Cardiac muscle cell (in vitro differentiated cells and primary cell): ENCODE results near the gene TTC39A. TPM values are rescaled to one million over a fixed set of nuclear protein-coding genes. Genes with fewer than 3 reads are reported as not detected.
A peak's percentile ranks its signal among the peaks of the same experiment; 100 is the strongest.

Source experiments
- DNase-seq, 2 donors: peaks; one replicate each; pipeline versions ENCODE4 v3.0.0 to v3.0.0-alpha.2; 2010 to 2017; ENCODE audit warnings: low read depth in 1 of 2, low spot score in 1 of 2
- H3K27ac ChIP-seq: fragments of 200-600 bp; sonication (generic); 2 replicates; pipeline ENCODE4 v1.5.1; 2016
- H3K27me3 ChIP-seq: fragments of 200-600 bp; sonication (generic); 2 replicates; pipeline ENCODE4 v1.6.0; 2016; ENCODE audit warnings: control low read depth
- H3K36me3 ChIP-seq: fragments of 200-600 bp; sonication (generic); 2 replicates; pipeline ENCODE4 v1.5.1; 2016; ENCODE audit warnings: control low read depth
- H3K4me1 ChIP-seq: fragments of 200-600 bp; sonication (generic); 2 replicates; pipeline ENCODE4 v1.8.1; 2017; ENCODE audit warnings: low read depth, mild to moderate bottlenecking, mixed run types
- H3K4me3 ChIP-seq: fragments of 200-600 bp; sonication (generic); 2 replicates; pipeline ENCODE4 v1.5.1; 2016; ENCODE audit warnings: mild to moderate bottlenecking
- H3K9me3 ChIP-seq: fragments of 200-600 bp; sonication (generic); 2 replicates; pipeline ENCODE4 v1.5.1; 2017; ENCODE audit warnings: low read depth, mild to moderate bottlenecking, control low read depth
- polyA plus RNA-seq: library from polyadenylated mRNA; unstranded; fragments of >200 nt; fragmentation: Nextera tagmentation; extraction: Ambion mirVana; gene quantifications from 2 replicates; pipeline ENCODE4 v1.2.1, GENCODE V29; 2016
- total RNA-seq: library from RNA; depleted of rRNA; stranded (reverse); fragments of >200 nt; gene quantifications from 2 replicates; pipeline ENCODE4 v1.2.3, GENCODE V29; 2016
- TF ChIP-seq, protein P1 (sequence below): IDR thresholded peaks from 2 replicates; pipeline ENCODE4 v1.5.1; 2012; ENCODE audit warnings: low read depth, mild to moderate bottlenecking, low read length

Gene TTC39A
- total and polyA plus RNA-seq, 2 experiments from 2014 or later: 8.1 to 15.6 TPM

DNA sequence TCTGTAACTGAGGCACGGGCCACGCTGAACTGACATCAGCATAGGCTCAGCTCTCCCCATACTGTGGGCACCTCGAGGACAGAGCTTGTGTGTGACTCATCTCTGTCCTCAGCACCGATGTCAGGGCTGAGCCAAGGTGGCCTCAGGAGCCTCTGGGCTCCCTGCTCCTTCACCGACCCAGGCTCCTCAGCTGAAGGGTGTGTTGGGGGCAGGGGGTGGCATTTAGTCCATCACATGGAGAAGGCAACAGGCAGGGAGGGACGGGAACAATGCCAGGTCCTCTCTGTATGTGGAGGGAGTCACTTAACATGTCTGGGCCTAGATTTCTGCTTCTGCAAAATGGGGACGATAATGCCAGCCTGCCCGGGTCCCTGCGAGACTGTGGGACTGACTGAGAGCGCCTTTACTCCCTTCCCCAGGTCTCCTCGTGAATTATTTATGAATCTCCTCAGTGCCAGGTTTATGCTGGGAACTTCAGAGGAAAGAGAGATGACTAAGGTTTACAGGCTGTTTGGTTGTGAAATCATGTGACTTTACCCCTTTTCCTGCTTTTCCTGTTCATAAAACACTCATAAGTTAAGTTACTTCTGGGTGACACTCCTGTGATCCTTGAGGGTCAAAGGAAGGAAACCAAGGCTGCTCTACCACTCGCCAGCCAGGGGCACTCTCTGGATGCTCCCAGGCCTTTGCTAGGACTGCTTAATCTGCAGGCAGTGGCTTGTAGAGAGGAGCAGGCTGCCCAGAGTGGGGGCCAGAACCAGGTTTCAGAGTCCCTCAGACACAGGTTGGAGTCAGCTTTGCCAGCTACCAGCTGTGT lies 16.2 kb downstream of the TTC39A start:
- no peaks in the 10 kb centered on the region for H3K36me3 ChIP-seq
- TF ChIP-seq, protein P1, sequence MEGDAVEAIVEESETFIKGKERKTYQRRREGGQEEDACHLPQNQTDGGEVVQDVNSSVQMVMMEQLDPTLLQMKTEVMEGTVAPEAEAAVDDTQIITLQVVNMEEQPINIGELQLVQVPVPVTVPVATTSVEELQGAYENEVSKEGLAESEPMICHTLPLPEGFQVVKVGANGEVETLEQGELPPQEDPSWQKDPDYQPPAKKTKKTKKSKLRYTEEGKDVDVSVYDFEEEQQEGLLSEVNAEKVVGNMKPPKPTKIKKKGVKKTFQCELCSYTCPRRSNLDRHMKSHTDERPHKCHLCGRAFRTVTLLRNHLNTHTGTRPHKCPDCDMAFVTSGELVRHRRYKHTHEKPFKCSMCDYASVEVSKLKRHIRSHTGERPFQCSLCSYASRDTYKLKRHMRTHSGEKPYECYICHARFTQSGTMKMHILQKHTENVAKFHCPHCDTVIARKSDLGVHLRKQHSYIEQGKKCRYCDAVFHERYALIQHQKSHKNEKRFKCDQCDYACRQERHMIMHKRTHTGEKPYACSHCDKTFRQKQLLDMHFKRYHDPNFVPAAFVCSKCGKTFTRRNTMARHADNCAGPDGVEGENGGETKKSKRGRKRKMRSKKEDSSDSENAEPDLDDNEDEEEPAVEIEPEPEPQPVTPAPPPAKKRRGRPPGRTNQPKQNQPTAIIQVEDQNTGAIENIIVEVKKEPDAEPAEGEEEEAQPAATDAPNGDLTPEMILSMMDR: no peak
- H3K9me3 ChIP-seq: no peaks in the 10 kb centered on the region
- H3K4me1 ChIP-seq: no peaks in the 10 kb centered on the region
- no peaks in the 10 kb centered on the region for H3K27me3 ChIP-seq
- DNase-seq: peak in 1 of 2 donors; percentile 77
- H3K4me3 ChIP-seq: no peak overlapping the region
- no peak overlapping the region for H3K27ac ChIP-seq

DNA sequence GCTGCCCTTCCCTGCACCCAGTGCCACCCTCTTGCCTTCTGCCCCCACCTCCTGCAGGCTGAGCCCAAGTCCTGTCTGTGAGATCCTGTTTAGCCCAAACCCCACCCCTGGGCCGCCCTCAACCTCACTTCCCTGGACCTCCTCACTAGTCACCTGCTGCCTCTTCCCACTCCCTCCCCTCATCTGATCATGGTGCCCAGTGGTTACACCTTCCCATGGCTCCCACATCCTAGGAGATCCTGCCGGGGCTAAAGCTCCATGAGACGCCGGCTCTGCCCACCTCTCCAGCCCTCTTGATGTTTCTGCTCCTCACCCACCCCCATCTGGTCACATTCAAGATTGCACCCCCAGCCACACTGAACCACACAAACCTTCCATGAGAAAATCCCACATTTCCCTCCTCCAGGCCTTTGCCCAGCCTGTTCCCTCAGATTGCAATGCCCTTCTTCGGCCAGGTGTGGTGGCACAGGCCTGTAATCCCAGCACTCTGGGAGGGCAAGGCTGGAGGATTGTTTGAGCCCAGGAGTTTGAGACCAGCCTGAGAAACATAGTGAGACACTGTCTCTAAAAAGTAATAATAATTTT lies 17.0 kb downstream of the TTC39A start:
- TF ChIP-seq, protein P1: no peak
- Histone ChIP-seq H3K9me3 (no peaks in the 10 kb centered on the region), H3K4me1 (no peaks in the 10 kb centered on the region), H3K27ac (no peak overlapping the region), H3K27me3 (no peaks in the 10 kb centered on the region), H3K4me3 (no peak overlapping the region), H3K36me3 (no peaks in the 10 kb centered on the region)
- DNase-seq: peak in 1 of 2 donors; percentile 25

DNA sequence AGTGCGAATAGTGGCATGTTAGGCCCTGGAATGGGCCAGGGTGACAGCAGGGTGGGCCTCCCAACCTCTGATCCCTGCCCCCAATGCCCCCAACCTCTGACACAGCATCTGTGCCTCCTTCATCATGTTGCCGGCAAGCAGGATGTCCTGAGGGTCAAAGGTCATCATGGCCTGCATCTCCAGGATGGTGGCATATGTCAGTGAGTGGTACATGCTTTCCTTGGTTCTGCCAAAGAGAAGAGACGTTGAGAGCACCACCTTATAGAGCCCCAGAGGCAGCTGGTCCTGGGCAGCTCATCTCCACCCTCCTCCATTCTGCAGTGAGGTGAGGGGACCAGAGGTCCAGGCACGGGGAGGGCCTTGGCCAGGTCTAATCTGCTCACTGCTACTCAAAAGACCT lies 17.6 kb downstream of the TTC39A start:
- no peak overlapping the region for H3K4me3 ChIP-seq
- H3K9me3 ChIP-seq: no peaks in the 10 kb centered on the region
- TF ChIP-seq, protein P1: no peak
- no peaks in the 10 kb centered on the region for H3K36me3 ChIP-seq
- H3K4me1 ChIP-seq: no peaks in the 10 kb centered on the region
- no peak for DNase-seq
- no peaks in the 10 kb centered on the region for H3K27me3 ChIP-seq
- no peak overlapping the region for H3K27ac ChIP-seq

DNA sequence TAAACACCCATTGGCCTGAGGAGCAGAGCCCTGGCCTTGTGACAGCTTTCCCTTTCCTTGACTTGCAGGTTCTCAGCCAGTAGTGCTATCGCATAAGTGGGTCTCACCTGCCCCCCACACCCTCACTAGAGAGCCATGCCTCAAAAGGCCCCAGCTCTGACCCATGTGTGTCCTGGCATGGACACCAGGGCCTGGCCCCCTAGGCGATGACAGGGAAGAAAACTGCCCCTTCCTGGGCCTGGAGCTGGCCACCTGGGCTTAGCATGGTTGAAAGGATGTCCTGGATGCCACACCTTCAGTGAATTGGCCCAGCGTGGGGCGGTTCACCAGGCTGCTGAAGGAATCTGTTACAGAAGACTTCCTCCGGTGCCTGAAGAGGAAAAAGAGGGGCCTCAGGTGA lies 18.5 kb downstream of the TTC39A start:
- no peak overlapping the region for H3K4me3 ChIP-seq
- H3K27ac ChIP-seq: no peak overlapping the region
- H3K9me3 ChIP-seq: no peaks in the 10 kb centered on the region
- H3K4me1 ChIP-seq: no peaks in the 10 kb centered on the region
- DNase-seq: no peak
- TF ChIP-seq, protein P1: no peak
- no peaks in the 10 kb centered on the region for H3K27me3 ChIP-seq
- H3K36me3 ChIP-seq: no peaks in the 10 kb centered on the region

DNA sequence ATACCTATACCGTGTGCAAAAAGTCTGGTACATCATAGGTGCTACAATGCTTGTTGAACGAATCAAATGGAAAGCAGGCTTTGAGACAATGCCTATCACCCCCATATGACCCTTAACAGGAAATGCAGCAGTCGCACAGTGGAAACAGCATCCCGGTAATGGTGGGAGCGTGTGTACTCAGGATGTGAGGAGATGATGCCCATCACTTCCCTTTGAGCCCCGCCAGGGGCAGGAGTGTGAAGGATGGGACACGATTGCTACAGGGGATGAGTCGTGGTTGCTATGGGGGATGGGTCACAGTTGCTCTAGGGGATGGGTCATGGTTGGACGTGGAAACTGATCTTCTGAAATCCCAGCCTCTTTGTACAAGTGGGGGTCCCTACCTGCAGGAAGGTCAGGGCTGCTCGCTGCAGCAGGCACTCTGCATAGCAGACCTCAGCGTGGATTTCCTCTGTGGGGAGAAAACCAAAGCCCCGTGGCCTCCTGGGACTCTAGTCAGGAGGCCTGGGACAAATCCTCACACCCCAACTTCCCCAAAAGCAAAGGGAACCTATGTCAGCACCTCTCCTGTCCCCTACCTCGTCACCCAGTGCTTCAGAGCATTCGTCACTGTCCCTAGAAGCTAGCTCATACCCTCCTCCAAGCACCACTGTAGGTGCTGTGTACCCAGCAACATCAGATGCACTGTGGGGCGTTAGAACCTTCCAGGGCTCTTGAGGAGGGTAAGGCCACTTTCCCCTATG lies 19.3 kb downstream of the TTC39A start:
- no peak overlapping the region for H3K27ac ChIP-seq
- H3K4me1 ChIP-seq: no peaks in the 10 kb centered on the region
- H3K4me3 ChIP-seq: no peak overlapping the region
- no peaks in the 10 kb centered on the region for H3K27me3 ChIP-seq
- TF ChIP-seq, protein P1: peak; percentile 9
- no peaks in the 10 kb centered on the region for H3K9me3 ChIP-seq
- peak in 1 of 2 donors; percentile 17 for DNase-seq
- no peaks in the 10 kb centered on the region for H3K36me3 ChIP-seq
